BE2C (cell line): Measurements from ENCODE around the gene MYH11.

ENCODE experiments used
- DNase-seq: peaks from one replicate; pipeline ENCODE4 v3.0.0-alpha.2; 2020
- H3K27me3 ChIP-seq: fragments of 250-450 bp; sonication (Bioruptor Pico); 2 replicates; pipeline ENCODE4 v1.5.1; 2020; ENCODE audit warnings: mild to moderate bottlenecking
- H3K36me3 ChIP-seq: fragments of 250-450 bp; sonication (Bioruptor Pico); 2 replicates; pipeline ENCODE4 v1.5.1; 2020; ENCODE audit warnings: mild to moderate bottlenecking
- H3K4me1 ChIP-seq: fragments of 250-450 bp; sonication (Bioruptor Pico); 2 replicates; pipeline ENCODE4 v1.5.1; 2020
- H3K4me3 ChIP-seq: 2 replicates; pipeline ENCODE4 v1.5.1; 2011; ENCODE audit warnings: low read depth, low read length
- H3K9me3 ChIP-seq: fragments of 250-450 bp; sonication (Bioruptor Pico); 2 replicates; pipeline ENCODE4 v1.5.1; 2020
- TF ChIP-seq, protein P1 (sequence below): IDR thresholded peaks from 2 replicates; pipeline ENCODE4 v1.5.1; 2012; ENCODE audit warnings: mild to moderate bottlenecking, low read depth, low read length

Gene MYH11

DNA sequence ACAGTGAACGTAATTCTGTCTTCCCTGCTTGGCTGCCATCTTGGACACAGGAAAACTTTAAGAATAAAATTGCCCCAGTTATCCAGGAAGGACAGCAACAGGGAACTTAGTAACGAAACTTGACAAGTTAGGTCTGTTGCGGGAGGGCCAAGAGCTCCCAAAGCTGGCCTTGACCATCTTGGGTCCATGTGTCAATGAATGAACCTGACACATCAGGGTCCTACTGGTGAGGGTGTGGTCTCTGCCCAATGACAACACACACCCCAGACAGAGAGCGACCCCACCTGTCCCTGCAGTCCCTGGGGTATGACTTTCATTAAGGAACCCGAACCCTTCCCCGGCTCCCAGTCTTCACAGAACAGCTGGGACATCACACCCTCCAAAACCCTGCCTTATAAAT is 110.5 kb downstream of the MYH11 start:
- no peaks in the 10 kb centered on the region for H3K9me3 ChIP-seq
- H3K36me3 ChIP-seq: no peaks in the 10 kb centered on the region
- no peaks in the 10 kb centered on the region for H3K4me1 ChIP-seq
- TF ChIP-seq, protein P1, sequence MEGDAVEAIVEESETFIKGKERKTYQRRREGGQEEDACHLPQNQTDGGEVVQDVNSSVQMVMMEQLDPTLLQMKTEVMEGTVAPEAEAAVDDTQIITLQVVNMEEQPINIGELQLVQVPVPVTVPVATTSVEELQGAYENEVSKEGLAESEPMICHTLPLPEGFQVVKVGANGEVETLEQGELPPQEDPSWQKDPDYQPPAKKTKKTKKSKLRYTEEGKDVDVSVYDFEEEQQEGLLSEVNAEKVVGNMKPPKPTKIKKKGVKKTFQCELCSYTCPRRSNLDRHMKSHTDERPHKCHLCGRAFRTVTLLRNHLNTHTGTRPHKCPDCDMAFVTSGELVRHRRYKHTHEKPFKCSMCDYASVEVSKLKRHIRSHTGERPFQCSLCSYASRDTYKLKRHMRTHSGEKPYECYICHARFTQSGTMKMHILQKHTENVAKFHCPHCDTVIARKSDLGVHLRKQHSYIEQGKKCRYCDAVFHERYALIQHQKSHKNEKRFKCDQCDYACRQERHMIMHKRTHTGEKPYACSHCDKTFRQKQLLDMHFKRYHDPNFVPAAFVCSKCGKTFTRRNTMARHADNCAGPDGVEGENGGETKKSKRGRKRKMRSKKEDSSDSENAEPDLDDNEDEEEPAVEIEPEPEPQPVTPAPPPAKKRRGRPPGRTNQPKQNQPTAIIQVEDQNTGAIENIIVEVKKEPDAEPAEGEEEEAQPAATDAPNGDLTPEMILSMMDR: no peak
- H3K4me3 ChIP-seq: no peak overlapping the region
- no peaks in the 10 kb centered on the region for H3K27me3 ChIP-seq
- DNase-seq: no peak

DNA sequence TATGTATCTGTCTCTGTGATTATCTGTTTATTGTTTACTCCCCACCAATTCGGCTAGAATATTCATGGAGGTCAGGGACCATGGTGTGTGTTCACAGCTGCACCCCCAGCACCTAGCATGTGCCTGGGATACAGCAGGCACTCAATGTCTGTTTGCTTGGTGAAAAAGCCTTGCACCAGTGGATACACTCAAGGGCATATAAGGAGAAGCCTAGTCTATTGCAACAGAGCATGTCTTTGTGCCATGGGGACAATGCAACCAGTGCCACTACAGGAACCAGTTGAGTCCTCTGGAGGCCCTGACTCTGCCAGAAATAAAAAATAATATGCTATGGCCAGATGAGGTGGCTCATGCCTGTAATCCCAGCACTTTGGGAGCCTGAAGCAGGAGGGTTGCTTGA is 113.2 kb downstream of the MYH11 start:
- Histone ChIP-seq H3K4me1 (no peaks in the 10 kb centered on the region), H3K9me3 (no peaks in the 10 kb centered on the region), H3K4me3 (no peak overlapping the region), H3K36me3 (no peaks in the 10 kb centered on the region), H3K27me3 (no peaks in the 10 kb centered on the region)
- TF ChIP-seq, protein P1: no peak
- no peak for DNase-seq

DNA sequence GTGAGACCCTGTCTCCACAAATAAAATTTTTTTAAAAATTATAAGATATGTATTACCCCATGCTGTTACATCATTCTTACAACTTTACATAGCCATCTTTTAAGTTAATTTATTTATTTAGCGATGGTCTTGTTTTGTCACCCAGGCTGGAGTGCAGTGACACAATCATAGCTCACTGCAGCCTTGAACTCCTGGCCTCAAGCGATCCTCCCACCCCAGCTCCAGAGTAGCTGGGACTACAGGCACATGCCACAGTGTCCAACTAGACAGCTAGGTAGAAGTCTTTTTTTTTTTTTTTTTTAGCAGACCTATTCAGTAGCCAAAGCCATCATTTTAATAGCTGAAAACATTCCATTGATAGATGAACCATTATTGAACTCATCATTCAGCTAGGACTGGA is 114.1 kb downstream of the MYH11 start:
- no peak for DNase-seq
- Histone ChIP-seq H3K9me3 (no peaks in the 10 kb centered on the region), H3K27me3 (no peaks in the 10 kb centered on the region), H3K4me1 (no peaks in the 10 kb centered on the region), H3K4me3 (no peak overlapping the region), H3K36me3 (no peaks in the 10 kb centered on the region)
- TF ChIP-seq, protein P1: no peak

DNA sequence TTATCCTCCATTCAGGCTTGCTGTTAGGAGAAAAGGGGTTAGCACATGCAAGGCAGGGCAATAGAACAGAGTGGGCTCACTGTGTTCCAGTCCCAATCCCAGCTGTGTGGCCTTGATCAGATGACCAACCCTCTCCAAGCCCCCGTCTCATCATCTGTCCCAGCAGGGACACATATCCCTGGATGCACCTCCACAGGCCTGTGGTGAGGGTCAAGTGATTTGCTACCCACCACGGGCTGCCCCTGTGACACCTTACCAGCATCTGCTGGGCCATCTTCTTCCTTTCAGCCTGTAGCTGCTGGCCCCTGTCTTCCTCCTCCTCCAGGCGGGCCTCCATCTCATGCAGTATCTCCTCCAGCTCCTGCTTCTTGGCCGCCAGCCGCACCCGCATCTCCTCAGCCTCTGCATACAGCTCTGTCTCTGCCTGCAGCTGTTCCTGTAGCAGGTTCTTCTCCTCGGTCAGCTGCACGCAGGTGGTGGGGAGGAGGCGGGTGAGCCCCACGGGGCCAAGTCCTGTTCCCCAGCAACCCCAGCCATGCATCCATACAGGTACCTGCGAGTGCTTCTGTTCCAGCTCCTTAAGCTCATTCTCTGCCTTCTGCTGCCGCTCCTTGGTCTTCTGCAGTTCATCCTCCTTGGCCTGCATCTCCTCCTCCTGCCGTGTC is 115.5 kb downstream of the MYH11 start:
- DNase-seq: no peak
- H3K4me1 ChIP-seq: no peaks in the 10 kb centered on the region
- H3K36me3 ChIP-seq: no peaks in the 10 kb centered on the region
- H3K4me3 ChIP-seq: no peak overlapping the region
- no peaks in the 10 kb centered on the region for H3K9me3 ChIP-seq
- TF ChIP-seq, protein P1: no peak
- H3K27me3 ChIP-seq: no peaks in the 10 kb centered on the region

DNA sequence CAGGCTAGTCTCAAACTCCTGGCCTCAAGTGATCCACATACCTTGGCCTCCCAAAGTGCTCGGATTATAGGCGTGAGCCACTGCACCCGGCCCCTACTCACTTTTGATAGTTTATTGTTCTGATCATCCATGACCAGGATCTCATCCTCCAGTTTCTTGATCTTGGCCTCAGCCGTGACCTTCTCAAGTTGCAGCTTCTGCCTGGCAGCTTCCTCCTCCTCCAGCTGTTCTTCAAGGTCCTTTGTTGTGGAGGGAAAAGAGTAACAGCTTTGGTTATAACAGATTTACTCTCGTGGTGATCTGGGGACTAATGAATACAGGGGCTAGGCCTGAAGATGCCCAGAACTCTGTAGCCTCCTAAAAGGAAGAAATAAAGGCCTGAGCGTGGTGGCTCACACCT is 116.9 kb downstream of the MYH11 start:
- Histone ChIP-seq H3K4me3 (no peak overlapping the region), H3K4me1 (no peaks in the 10 kb centered on the region), H3K9me3 (no peaks in the 10 kb centered on the region), H3K27me3 (no peaks in the 10 kb centered on the region), H3K36me3 (no peaks in the 10 kb centered on the region)
- no peak for DNase-seq
- TF ChIP-seq, protein P1: no peak

DNA sequence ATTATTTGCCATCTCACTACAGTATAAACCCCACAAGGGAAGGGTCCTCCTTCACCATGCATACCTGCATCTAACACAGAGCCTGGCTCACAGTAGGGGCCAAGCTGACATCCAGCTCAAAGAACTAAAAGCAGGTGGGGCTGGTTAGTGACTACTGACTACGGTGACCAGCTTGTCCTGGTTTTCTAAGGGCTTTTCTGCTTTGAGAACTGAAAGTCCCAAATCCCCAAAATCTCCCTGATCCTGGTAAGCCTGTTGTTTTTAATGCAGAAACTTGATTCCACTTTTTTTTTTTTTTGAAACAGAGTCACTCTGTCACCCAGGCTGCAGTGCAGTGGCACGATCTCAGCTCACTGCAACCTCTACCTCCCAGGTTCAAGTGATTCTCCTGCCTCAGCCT is 117.4 kb downstream of the MYH11 start:
- Histone ChIP-seq H3K27me3 (no peaks in the 10 kb centered on the region), H3K4me3 (no peak overlapping the region), H3K4me1 (no peaks in the 10 kb centered on the region), H3K9me3 (no peaks in the 10 kb centered on the region), H3K36me3 (no peaks in the 10 kb centered on the region)
- TF ChIP-seq, protein P1: no peak
- no peak for DNase-seq
